GM12874 (cell line): ENCODE data around the gene SELE.

ENCODE experiments used
- TF ChIP-seq, protein P1 (sequence below): IDR thresholded peaks from 2 replicates; pipeline ENCODE4 v1.5.1; 2011; ENCODE audit warnings: low read depth, mild to moderate bottlenecking, control low read depth, low read length, moderate library complexity; ENCODE audit not compliant: insufficient read depth

Gene SELE

DNA sequence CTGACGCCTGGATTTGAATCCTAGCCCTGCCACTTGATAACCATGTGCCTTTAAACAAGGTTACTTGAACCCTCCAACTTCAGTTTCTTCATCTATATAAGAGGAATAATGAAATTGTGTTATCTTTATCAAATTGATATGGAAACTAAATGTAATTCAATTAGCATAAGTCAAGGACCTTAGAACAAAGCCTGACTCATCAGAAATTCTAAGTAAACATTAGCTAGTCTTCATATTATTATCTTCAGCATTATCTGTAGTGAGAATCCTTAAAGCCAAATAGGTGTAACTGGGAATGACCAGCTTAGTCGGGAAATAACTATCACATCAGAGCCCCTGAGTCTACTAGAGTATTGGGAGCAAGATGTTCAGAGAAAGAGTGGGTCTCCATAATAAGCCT, 29.1 kb downstream of the SELE start:
- TF ChIP-seq, protein P1, sequence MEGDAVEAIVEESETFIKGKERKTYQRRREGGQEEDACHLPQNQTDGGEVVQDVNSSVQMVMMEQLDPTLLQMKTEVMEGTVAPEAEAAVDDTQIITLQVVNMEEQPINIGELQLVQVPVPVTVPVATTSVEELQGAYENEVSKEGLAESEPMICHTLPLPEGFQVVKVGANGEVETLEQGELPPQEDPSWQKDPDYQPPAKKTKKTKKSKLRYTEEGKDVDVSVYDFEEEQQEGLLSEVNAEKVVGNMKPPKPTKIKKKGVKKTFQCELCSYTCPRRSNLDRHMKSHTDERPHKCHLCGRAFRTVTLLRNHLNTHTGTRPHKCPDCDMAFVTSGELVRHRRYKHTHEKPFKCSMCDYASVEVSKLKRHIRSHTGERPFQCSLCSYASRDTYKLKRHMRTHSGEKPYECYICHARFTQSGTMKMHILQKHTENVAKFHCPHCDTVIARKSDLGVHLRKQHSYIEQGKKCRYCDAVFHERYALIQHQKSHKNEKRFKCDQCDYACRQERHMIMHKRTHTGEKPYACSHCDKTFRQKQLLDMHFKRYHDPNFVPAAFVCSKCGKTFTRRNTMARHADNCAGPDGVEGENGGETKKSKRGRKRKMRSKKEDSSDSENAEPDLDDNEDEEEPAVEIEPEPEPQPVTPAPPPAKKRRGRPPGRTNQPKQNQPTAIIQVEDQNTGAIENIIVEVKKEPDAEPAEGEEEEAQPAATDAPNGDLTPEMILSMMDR, result no peak

DNA sequence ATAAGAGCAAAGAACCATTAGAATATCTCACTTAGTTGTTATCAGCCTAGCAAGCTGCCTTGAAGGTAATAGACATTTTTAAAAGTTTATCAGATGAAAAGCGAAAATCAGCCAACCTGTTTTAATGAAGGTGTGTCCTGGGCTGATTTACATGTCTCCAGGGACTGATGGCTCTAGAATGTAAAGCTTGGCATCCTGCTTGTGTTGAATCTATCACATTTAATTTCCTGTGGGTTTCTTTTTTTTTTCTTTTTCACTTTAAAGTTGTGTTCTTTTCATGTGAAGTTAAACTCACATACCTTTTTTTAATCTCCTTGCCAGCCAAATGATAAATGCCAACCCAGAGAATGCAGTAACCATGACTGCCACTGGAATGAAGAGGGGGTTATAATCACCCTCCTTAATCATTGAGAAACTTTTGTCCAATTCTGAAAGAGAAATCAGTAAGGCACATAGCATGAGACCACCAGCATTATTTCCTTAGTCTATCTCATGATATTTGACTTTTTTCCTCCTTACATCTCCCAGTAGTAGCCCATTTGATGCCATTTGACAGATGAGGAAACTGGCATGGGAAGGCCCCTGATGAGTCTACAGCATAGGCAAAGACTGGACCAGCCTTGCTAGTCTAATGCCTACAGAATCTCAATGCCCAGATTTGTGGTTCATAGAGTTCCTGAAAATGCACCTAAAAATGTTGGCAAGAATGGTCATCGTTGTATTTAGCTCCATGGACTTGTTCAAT, 32.4 kb downstream of the SELE start:
- TF ChIP-seq, protein P1, result no peak

DNA sequence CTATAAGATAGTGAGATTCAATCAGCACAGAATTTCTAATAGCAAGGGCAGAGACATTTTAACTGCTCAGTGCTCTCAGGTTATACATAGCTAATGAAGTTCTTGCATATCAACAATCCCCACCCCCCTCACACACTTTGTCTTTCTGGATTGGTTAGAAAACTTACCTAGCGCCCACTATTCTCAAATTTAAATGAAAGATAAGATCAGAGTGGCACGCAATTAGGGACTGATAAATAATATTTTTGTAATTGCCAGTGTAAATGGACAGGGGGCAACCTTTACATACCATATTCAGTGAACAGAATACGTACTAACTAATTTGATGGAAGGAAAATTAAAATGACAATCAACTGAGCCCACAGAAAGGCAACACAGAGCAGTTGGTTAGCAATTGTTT, 34.2 kb downstream of the SELE start:
- TF ChIP-seq, protein P1, result no peak

DNA sequence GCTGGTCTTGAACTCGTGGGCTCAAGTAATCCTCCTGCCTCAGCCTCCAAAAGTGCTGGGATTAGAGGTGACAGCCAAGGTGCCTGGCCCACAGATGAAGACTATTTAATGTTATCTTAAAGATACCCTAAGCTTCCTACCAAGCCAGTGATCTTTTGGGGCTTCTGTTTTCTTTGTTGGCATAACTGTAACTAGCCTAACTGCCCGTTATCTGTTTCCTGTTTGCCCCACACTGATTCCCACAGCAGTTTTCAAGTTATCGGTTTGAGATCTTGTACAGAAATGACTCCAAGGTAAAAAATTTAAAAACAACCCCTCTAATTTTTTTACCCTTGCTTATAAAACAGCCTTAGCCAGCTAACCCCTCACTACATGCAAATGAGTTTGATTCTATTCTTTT, 34.9 kb downstream of the SELE start:
- TF ChIP-seq, protein P1, result no peak

DNA sequence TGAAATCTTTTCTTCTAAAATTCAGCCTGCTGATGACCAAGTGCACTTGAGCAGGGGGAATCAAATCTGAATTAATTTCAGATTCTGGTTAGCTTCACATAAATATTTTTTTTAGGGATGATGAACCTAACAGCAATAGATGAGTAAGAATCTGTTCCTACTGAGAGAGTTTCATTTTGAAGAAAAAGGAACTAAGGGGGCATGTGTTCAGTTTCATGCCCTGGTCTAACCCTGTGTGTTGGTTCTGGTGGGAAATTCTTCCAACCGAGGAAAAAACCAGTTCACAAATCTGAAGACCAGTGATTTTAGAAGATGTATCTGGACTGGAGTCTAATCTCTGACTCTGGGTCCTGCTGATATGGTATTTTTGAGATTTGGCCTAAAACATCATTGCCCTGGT, 36.1 kb downstream of the SELE start:
- TF ChIP-seq, protein P1, result no peak

DNA sequence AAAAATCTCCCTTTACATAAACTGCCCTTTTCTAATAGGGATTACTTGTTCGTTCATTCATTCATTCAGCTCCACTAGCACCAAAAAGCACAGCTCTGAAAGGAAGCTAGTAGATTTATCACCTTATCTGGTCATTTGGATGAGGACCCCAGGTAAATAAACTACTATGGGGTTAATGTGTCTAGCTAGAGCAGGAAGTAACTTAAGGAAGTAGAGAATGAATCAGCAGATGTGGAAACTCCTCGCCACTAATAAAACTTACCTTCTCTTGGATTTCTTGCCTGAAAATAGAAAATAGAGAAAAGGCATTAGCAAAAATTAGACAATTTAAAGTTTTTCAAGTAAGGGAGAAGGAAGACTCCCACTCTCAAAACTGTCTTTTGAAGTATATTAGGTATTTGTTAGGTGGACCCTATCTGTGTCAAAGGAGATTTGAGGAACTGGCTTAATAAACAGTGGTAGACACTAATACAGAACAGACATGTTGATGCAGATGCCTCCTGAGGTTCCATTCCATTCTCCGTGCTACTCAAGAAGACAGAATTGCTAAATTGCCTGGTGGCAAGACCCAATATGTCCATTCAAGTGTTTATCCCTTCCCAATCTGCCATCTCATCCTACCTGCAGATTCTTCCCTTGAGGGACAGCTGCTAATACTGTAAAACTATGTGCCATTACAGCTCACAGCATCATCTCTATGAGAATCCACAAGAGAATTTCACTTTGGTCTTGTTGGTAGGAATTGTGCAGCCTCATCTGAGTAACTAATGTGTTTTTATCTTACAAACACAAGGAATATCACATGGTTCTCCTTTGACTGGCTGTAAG, 37.4 kb downstream of the SELE start:
- TF ChIP-seq, protein P1, result no peak

DNA sequence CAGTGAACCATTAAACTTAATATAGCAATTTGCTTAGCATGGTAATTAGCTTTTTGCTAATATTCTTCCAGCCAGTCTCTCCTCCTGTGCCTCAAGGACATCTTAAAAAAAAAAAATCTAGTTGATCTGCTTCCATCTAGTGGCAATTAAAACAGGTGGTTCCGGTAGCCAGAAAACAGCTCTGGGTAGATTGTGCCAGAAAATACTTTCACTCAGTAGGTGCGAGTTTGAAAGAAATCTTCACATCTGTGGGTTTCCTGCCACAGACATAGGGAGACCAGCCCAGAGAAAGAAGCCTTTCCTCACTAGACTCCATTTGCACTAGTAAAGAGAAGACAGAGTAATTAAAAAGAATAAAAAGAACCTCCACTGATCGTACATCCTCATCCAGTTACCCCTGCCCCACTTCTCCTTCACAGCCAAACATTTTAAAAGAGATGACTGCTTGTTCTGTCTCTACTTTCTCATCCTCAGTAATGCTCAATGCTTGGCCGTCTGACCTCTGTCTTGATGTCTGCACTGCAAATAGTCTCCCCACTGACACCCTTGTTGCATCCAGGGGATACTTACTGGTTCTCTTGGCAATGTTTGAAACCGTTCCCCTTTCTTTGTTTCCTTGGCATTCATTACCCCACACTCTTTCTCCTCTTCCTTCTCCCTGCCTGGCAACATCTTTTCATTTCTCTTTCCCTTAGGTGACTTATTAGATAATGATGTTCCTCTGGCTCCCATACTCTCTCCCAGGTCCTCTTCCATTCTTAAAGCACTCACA, 39.4 kb downstream of the SELE start:
- TF ChIP-seq, protein P1, result no peak
